Renal cortical epithelial cell (primary cell): ENCODE measurements around the gene CABP1. TPM values are rescaled to one million over a fixed set of nuclear protein-coding genes. Genes with fewer than 3 reads are reported as not detected.
A peak's percentile ranks its signal among the peaks of the same experiment; 100 is the strongest.

Experiments
- DNase-seq: peaks from one replicate; pipeline ENCODE4 v3.0.0-alpha.2; 2011; ENCODE audit warnings: low read depth
- total RNA-seq: library from RNA; depleted of rRNA; stranded (reverse); fragments of >200 nt; gene quantifications from 2 replicates; pipeline ENCODE4 v1.2.3, GENCODE V29; 2014

CABP1 gene
- total RNA-seq, 1 donor from 2014 or later = not detected

GRCh38 chr12:120631097-120631496 lies 9.3 kb upstream of the CABP1 start:
- DNase-seq = no peak

DNA sequence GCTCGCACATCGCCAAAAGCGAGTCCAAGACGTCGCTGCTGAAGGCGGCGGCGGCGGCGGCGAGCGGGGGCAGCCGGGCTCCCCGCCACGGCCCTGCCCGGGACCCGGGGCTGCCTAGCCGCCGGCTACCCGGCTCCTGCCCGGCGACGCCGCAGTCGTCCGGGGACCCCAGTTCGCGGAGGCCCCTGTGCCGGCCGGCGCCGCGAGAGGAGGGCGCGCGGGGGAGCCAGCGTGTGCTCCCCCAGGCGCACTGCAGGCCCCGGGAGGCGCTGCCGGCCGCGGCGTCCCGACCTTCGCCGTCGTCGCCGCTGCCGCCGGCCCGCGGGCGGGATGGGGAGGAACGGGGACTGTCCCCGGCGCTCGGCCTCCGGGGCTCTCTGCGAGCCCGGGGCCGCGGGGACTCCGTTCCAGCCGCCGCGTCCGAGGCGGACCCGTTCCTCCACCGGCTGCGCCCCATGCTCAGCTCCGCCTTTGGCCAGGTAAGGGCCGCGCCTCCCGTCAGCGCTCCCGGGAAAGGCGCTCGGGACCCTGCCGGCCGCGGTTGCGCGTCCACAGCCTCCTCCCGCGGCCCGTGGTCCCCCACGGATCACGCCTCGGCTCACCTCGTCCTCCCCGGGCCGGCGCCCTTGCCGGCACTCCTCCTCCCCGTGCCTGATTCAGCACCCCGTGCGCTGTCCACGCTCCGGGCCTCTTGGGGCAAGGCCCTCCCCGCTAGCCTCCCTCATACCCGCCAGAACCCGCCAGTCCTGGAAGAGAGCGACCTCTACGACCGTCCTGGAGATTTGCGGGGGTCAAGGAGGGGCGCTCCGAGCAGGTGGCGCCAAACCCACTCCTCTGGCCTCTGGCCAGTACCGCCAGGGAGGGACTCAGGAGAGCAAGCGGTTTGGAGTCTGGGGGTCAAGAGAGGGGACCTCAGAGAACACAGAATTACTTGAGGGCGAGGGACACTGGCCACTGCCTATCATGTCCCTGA lies 721 bp downstream of the CABP1 start:
- peak; percentile 34 for DNase-seq

DNA sequence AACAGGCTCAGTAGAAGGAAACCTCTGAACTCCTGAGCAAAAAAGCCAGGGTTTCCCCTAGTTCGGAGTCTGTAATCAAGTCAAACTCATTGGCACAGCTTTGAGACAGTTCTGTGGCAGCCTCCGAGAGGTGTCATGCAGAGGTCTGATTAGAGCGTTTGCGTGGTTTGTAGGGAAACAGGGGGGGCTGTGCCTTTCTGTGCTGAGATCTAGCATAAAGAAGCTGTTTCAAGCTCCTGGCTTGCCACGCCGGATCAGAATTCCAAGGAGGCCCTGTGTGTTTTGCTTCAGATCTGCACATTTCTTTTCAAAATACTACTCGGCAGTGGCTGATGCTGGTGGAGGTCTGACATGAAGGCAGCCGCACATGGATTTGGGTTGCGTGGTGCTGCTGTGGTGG lies 1.7 kb downstream of the CABP1 start:
- DNase-seq = no peak

DNA sequence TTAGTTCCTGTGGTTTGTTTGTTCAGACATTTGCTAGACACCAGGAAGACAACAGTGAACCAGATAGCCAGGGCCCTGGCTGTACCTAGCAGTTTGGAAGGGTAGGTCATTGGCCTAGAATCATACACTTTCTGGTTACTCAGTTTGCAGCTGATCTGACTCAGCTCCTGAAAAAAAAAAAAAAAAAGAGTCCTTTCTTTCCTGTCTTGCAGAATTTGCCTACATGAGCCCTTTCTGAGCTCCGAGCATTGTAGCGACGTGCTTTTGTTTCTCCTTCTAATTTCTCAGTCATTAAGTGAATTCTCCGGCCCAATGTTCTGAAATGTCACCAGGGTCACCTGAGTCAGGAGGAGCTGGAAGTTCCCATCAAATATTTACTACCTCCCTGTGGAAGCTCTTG lies 2.4 kb downstream of the CABP1 start:
- peak; percentile 75 for DNase-seq

DNA sequence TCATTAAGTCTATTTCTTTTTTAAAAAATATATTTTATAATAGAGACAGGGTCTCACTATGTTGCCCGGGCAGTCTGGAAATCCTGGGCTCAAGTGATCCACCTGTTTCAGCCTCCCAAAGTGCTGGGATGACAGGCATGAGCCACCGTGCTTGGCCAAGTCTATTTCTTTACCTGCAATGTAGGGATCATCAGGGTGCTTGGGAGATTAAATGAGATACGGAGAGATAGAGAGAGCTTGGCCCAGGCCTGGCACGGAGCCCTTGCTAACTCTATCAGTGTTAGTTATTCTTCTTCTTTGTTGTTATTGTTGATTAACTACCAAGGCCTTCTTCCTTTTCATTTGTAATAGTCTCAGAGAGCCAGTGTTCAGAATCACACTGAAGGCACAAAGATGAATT lies 3.1 kb downstream of the CABP1 start:
- no peak for DNase-seq

DNA sequence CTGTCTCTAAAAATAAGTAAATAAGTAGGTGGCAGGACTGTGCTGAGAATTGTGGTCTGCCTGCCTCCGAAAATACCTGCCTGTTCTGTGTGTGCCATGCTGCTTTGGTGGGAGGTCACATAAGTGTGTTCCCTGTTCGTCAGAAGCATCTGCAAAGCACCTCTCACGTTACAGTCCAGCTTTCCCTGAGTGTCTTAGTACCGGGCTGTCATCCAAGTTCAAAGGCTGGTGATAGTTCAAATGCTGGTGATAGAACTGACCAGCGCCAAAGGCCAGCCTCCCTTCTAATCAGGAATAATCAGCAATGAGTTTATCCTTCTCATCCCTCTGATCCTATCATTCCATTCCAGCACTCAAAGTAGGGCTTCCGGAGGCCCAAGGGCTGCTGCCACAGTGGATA lies 5.6 kb downstream of the CABP1 start:
- DNase-seq = no peak

GRCh38 chr12:120647375-120647755 lies 6.9 kb downstream of the CABP1 start:
- no peak for DNase-seq

DNA sequence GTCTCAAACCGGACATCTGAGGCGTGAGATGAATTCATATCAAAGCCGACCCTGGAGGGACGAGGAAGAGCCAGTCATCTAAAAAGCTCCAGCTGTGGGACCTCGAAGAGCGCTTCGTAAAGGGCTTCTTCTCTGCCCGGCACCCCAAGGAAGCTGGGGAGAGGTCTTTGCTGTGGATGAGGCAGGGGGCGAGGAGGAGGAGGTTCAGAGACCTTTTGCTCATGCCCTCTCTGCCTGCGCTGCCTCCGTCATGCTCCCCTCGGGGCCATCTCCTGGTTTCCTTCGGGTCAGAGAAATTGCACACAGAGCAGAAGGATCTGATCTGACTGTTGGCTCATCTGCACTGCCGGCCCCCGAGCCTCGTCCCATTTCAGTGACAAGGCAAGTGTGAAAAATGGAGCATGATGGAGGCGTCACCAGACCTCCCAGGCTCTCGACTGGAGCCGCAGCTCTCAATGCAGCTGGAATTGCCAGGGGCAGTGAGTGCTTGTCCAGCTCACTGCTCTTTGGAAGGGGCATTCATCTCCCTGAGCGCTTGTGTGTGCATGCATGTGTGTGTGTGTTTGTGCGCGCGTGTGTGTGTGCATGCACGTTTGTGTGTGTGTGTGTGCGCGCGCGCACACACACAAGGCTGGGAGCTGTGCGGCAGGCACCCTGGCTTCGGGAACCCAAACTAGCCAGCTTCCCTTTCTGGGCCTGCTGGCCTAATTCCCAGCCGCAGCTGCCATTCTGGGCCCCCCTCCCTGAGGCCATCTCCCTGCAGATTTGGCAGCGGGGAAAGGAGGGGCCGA lies 9.2 kb downstream of the CABP1 start:
- DNase-seq = no peak

GRCh38 chr12:120650233-120650690 lies 9.8 kb downstream of the CABP1 start:
- no peak for DNase-seq

DNA sequence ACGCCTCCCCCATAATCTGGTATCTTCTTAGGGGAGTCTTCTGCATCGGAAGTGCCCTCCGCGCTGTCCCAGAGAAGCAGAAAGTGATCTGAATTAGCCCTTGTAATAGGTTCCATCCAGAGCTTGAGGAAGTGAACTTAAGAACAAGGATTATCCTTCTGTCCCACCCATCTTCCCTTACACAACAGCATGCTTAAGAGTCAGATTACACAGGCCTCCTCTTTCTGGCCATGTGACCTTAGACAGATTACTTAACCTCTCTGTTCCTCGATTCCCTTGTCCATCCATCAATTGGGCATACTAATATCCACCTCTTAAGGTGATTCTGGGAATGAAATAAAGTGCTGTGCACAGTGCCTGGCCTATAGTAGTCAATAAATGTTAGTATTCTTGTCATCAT lies 11.4 kb downstream of the CABP1 start:
- DNase-seq = no peak

GRCh38 chr12:120652656-120653435 lies 12.4 kb downstream of the CABP1 start:
- no peak for DNase-seq

DNA sequence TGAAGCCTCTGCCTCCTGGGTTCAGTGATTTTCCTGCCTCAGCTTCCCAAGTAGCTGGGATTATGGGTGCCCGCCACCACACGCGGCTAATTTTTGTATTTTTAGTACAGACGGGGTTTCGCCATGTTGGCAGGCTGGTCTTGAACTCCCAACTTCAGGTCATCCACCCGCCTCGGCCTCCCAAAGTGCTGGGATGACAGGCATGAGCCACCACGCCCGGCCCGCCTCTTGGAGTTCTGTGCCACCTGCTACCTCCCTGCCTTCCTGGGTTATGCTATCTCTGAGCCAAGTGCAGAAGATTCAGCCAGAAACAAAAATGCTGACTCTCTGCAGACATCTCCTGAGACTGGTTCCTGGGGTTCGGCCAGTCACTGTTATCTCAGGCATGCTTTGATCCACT lies 13.2 kb downstream of the CABP1 start:
- DNase-seq = no peak

GRCh38 chr12:120654656-120655055 lies 14.2 kb downstream of the CABP1 start:
- DNase-seq = no peak

- no peak for DNase-seq
These were observed 15.6 kb downstream of the CABP1 start for GRCh38 chr12:120656008-120656407.

DNA sequence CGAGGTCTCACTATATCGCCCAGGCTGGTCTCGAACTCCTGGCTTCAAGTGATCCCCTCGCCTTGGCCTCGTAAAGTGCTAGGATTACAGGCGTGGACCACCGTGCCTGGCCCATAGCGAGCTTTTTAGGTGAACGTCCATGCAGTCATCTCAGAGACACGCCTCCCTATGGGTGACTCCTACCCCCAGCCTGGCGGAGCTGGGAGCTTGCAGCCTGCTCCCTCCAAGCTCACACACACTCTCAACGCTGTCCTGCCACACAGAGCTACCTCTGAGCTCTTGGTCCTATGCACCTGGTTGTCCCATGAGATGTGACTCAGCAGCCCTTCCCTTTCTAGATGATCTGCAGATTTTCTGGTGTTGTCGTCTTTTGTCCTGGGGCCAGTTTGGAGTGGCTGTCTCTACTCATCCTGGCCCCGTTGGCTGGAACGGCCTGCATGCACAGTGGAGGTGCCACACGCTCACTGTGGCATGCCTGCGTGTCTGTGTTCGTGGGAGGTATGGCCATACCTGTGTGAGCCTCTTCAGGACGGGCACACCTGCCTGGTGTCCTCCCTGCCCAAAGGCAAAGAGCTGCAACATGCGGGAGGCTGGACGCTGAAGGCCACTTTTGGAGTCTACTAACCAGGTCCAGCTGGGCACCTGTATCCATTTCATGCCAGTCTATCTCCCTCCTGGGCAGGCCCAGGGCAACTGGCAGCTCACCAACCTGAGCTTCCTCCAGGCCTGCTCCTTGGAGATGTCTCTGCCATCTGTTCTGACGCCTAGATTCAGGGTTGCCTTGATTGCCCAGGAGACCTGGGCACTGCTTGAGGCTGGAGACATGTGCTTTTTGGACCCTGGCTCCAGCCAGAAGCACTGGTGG lies 18.1 kb downstream of the CABP1 start:
- DNase-seq = no peak

DNA sequence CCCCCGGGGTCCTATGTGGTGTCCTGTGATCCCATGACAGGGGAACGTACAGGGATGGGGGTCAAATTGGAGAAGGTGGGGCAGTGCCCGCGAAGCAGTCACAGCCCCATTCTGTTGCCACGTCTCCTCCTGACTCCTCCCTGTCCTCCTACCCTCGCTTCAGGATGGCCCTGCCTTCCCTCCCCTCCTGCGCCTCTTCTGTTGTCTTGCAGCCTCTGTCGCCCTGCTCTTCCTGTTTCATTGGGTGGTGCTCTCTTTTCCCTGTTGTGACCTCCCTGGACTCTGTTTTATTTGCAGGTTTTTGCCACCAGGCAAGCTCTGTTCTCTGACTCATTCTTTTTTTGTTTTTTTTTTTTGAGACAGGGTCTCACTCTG lies 18.7 kb downstream of the CABP1 start:
- no peak for DNase-seq

DNA sequence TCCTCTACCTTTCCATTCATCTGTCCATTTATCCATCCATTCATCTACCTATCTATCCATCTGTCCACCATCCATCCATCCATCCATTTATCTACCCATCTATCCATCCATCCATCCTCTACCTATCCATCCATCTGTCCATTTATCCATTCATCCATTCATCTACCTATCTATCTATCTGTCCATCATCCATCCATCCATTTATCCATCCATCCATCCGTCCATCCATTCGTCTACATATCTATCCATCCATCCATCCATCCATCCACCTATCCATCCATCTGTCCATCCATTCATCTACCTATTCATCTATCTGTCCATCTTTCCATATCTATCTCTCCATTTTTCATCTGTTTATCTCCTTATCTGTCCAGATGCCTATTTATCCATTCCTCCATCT lies 21.0 kb downstream of the CABP1 start:
- no peak for DNase-seq

GRCh38 chr12:120662879-120663278 lies 22.5 kb downstream of the CABP1 start:
- DNase-seq = no peak

DNA sequence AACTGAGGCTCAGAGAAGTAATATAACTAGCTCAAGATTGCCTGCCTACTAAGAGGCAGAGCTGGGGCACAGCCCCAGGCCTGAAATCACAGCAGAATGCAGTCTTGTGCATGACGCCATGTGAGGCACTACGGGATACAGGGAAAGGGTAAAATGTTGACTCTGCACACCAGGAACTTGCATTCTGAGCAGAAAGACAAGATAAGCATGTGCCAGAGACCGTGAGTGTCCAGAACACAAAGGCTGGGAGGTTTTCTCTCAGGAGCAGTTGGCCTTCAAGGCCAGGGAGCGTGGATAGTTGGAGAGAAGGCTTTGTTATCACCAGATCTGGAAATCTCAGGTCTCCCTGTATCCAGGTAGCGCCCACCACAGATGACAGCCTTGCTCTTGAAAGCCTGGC lies 23.3 kb downstream of the CABP1 start:
- DNase-seq = no peak

- DNase-seq = no peak
These were observed 26.4 kb downstream of the CABP1 start for GRCh38 chr12:120666571-120667390.
